Mesothelial cell of epicardium (in vitro differentiated cells): ENCODE results near the gene MRPS30. TPM values are rescaled to one million over a fixed set of nuclear protein-coding genes. Genes with fewer than 3 reads are reported as not detected.

ENCODE experiments used
- DNase-seq, 2 experiments: peaks; one replicate each; pipeline ENCODE4 v3.0.0; 2021; ENCODE audit warnings: low spot score in 2 of 2; ENCODE audit not compliant: unreplicated experiment in 2 of 2
- H3K27ac Mint-ChIP-seq: 2 replicates; pipeline ENCODE4 v1.8.0; 2021; ENCODE audit warnings: mixed read lengths
- H3K27me3 Mint-ChIP-seq: 2 replicates; pipeline ENCODE4 v1.8.0; 2021; ENCODE audit warnings: low read depth, mixed read lengths
- H3K36me3 Mint-ChIP-seq: 2 replicates; pipeline ENCODE4 v1.8.0; 2021; ENCODE audit warnings: mixed read lengths
- H3K4me1 Mint-ChIP-seq: 2 replicates; pipeline ENCODE4 v1.8.0; 2021; ENCODE audit warnings: mixed read lengths
- H3K4me3 Mint-ChIP-seq: 2 replicates; pipeline ENCODE4 v1.8.0; 2021; ENCODE audit warnings: mild to moderate bottlenecking, moderate library complexity, mixed read lengths
- H3K9me3 Mint-ChIP-seq: 2 replicates; pipeline ENCODE4 v1.8.0; 2021; ENCODE audit warnings: mixed read lengths
- CTCF ChIP-seq: fragments of 200-600 bp; sonication (generic); IDR thresholded peaks from one replicate; pipeline ENCODE4 v1.5.0; 2021; ENCODE audit warnings: antibody characterized with exemption; ENCODE audit not compliant: unreplicated experiment
- total RNA-seq: library from RNA; stranded (reverse); gene quantifications from 3 replicates; pipeline ENCODE4 v1.2.1, GENCODE V29; 2021

The MRPS30 gene
- total RNA-seq, 1 donor from 2014 or later: 45.4 TPM

GRCh38 chr5:44842496-44843282, 33.9 kb downstream of the MRPS30 start:
- H3K27ac Mint-ChIP-seq: no peak overlapping the region
- no peaks in the 10 kb centered on the region for H3K27me3 Mint-ChIP-seq
- H3K4me3 Mint-ChIP-seq: no peak overlapping the region

GRCh38 chr5:44844744-44845143, 36.0 kb downstream of the MRPS30 start:
- Mint-ChIP-seq H3K4me1 (no peaks in the 10 kb centered on the region), H3K4me3 (no peak overlapping the region), H3K27ac (no peak overlapping the region), H3K9me3 (peaks cover 3% of the 10 kb centered on the region), H3K36me3 (no peaks in the 10 kb centered on the region), H3K27me3 (no peaks in the 10 kb centered on the region)
- DNase-seq: no peak
- TF ChIP-seq CTCF: no peak

More at GRCh38 chr5:44842496-44843282, 33.9 kb downstream of the MRPS30 start:
- DNase-seq: no peak
- no peak for TF ChIP-seq CTCF
- Mint-ChIP-seq H3K36me3 (no peaks in the 10 kb centered on the region), H3K9me3 (peaks cover 15% of the 10 kb centered on the region), H3K4me1 (no peaks in the 10 kb centered on the region)

GRCh38 chr5:44845777-44846176, 37.0 kb downstream of the MRPS30 start:
- TF ChIP-seq CTCF: no peak
- H3K9me3 Mint-ChIP-seq: no peaks in the 10 kb centered on the region
- H3K27me3 Mint-ChIP-seq: no peaks in the 10 kb centered on the region
- H3K36me3 Mint-ChIP-seq: no peaks in the 10 kb centered on the region
- no peak overlapping the region for H3K4me3 Mint-ChIP-seq
- no peak overlapping the region for H3K27ac Mint-ChIP-seq
- no peaks in the 10 kb centered on the region for H3K4me1 Mint-ChIP-seq
- DNase-seq: no peak

GRCh38 chr5:44847206-44847852, 38.6 kb downstream of the MRPS30 start:
- H3K27ac Mint-ChIP-seq: no peak overlapping the region
- no peak overlapping the region for H3K4me3 Mint-ChIP-seq
- no peak for DNase-seq
- no peaks in the 10 kb centered on the region for H3K27me3 Mint-ChIP-seq
- H3K36me3 Mint-ChIP-seq: no peaks in the 10 kb centered on the region
- H3K9me3 Mint-ChIP-seq: no peaks in the 10 kb centered on the region
- no peaks in the 10 kb centered on the region for H3K4me1 Mint-ChIP-seq
- TF ChIP-seq CTCF: no peak

- no peaks in the 10 kb centered on the region for H3K36me3 Mint-ChIP-seq
- H3K4me1 Mint-ChIP-seq: peaks cover 2% of the 10 kb centered on the region
- no peak for TF ChIP-seq CTCF
- no peak overlapping the region for H3K4me3 Mint-ChIP-seq
- H3K9me3 Mint-ChIP-seq: no peaks in the 10 kb centered on the region
- no peak overlapping the region for H3K27ac Mint-ChIP-seq
- H3K27me3 Mint-ChIP-seq: no peaks in the 10 kb centered on the region
- DNase-seq: no peak
Observed at GRCh38 chr5:44860267-44860666, 51.5 kb downstream of the MRPS30 start.
